Activated gamma-delta T cell (primary cell): ENCODE measurements around the gene CCR4.
"Not testable (repeated sequence)": the region's sequence is repeated elsewhere in the genome, so short reads cannot be mapped to it uniquely, and the experiment has no call there.

Experiments used
- DNase-seq: peaks from one replicate; lab custom pipeline; 2025; lab: John Stamatoyannopoulos, UW

The CCR4 gene

DNA sequence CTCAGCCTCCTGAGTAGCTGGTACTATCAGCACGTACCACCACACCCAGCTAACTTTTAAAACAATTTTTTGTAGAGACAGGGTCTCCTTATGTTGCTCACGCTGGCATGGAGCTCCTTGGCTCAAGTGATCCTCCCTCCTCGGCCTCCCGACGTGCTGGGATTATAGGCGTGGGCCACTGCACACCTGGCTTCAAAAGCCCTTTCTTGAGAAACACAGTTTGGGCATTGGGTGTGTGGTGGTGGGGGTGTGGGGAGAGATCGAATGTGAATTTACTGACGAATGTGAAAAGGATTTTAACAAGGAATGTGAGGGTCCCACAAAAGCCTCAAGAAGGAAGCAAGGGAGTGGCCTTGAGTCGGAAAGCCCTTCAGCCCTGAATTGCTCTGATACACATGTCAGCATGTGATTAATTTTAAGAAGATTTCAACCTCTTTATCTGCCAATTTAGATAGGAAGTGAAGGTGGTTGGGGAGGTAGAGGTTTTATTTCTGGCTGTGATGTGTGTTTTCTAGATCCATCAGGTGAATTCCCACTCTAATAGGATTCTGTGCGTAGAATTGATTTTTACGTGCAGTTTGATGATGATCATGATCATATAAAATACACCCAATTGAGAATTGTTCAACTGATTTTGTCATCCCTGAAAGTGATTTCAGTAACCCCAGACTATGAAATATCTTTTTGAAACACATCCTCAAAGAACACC lies 1.1 kb downstream of the CCR4 start:
- DNase-seq: no peak

DNA sequence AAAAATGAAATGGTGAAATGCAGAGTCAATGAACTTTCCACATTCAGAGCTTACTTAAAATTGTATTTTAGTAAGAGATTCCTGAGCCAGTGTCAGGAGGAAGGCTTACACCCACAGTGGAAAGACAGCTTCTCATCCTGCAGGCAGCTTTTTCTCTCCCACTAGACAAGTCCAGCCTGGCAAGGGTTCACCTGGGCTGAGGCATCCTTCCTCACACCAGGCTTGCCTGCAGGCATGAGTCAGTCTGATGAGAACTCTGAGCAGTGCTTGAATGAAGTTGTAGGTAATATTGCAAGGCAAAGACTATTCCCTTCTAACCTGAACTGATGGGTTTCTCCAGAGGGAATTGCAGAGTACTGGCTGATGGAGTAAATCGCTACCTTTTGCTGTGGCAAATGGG lies 3.1 kb downstream of the CCR4 start:
- DNase-seq: no peak

DNA sequence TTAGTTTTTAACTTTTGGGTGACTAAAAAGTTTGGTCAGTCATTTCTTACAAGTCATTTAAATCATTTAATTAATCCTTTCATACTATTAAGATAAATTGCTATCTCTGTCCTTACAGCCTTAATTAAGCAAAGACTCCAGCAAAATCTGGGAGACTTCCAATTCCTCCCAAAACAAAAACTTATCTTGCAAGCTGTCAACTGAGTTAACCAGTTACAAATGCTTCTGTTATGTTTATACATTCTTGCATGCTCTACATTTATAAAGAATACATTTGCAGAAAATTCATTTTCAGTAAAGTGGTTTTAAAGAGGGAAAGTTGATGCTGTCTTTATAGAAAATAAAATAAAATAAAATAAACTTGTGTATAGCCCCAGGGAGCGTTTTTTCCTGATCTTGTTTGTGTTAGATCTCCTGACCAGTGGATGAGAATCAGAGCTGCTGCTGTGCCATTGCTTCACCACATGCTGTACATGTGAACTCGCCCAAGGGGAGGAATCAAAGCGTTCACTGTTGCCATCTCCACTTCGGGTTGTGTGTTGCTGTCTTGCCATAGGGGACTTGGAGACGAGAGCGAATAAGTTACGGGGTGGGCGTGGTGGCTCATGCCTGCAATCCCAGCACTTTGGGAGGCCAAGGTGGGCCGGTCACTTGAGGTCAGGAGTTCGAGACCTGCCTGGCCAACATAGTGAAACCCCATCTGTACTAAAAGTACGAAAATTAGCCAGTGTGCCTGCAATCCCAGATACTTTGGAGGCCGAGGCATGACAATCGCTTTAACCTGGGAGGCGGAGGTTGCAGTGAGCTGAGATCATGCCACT lies 5.5 kb downstream of the CCR4 start:
- no peak for DNase-seq

DNA sequence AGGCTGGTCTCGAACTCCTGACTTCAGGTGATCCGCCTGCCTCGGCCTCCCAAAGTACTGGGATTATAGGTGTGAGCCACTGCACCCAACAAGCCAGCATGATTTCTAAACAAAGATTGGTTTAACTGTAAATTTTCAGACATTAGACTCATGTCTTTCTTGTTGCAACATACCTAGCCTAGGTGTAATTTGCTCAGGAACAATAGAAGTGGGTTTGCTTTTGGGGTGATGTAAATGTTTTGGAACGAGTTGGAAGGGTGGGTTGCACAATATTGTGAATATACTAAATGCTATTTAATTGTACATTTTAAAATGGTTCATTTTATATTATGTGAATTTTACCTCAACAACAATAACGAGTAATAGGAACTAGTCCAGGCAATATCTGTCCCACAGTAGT lies 7.1 kb downstream of the CCR4 start:
- no peak for DNase-seq

DNA sequence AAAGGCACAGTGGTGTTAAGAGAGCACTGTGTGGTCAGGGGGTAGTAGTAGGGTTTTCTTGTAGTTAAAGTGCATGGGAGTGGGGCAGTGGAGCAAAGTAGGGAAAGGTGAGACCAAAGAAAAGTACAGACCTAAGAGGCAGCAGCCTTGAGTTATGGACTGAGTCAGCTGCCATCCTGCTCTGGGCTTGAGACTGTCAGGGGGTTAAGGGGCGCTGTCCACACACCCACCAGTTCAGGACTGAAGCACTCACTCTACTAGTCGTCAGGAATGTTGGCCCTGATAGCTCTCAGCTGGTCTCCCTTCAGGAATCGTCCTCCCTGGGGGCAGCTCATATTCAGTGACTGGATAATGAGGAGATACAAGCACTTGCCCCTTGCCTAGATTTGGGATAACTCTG lies 7.9 kb downstream of the CCR4 start:
- no peak for DNase-seq

DNA sequence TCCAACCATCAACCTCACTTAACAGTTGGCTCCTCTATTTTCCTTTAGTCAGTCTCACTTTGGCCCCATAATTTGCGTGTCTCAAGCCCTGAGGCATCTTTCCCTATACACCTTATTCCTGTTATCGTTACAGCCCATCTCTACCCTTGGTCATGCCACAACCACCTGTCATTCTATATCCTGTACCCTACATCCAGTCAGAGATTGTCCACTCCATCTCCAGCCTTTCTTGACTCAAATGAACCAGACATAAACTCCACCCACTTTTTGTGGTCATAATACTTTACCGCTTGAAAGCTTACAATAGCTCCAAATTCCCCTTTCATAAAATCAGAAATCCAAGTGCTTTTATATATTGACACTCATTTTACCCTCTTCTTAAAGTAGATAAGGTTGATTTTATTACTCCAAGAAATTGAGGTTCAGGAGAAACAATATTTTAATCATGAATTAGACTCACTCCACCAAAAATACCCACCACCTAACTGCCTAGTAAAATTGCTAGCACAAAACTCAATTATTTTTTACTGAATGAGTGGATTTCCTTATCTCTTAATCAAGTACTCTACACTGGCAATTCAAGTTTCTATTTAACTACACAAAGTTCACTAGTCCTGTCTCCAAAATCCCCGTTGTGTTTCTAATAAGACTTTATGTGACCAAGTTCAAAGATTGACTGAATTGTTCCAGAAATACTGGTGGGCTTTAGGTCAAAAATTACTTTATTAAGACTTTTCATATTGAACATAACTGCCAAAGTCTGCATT lies 9.1 kb downstream of the CCR4 start:
- no peak for DNase-seq

DNA sequence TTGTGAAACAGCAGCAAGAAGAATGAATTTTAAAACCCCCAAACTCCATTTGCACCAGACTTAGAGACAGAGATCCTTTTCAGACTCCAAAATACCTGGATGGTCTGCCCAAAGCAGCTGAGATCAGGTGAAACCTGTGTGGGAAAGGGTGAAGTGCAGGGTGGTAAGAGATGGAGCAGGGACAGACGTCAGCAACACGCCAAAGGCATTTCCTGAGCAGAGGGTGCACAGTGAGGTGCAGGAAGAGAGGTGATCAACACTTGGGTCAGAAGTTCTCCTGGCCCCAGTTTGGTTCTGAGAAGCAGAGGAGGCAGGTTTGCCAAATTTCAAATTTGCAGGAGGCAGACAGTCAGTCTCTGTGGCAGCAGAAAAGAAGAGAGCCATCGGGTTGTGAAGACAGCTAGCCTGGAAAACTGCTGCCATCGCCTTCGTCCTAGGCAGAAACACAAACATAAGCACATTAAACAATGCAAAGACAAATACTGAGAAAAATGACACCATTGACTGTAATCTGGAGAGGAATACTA lies 9.8 kb downstream of the CCR4 start:
- DNase-seq: no peak

DNA sequence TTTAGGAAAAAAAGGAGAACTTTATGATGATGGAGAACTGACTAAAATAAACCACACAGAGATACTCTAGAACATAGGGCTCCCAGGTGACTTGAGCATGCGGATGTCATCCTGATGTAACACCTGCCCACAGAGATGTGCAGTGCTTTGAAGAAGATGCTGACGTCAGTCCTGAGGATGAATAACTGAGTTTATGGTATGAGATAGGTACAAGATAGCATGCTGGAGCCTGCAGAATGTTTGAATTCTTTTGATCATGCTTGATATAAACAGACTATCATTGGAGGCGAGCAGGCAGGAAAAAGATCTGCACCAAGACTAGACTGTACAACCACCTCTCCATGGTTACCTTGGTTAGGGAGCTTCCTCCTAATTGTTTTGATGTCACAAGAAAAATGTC lies 12.4 kb downstream of the CCR4 start:
- DNase-seq: no peak

DNA sequence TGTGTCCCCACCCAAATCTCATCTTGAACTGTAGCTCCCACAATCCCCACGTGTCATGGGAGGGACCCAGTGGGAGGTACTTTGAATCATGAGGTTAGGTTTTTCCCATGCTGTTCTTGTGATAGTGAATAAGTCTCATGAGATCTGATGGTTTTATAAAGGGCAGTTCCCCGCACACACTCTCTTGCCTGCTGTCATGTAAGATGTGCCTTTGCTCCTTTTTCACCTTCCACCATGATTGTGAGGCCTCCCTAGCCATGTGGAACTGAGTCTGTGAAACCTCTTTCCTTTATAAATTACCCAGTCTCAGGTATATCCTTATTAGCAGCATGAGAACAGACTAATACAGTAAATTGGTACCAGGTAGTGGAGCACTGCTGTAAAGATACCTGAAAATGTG lies 13.3 kb downstream of the CCR4 start:
- not testable (repeated sequence) for DNase-seq

DNA sequence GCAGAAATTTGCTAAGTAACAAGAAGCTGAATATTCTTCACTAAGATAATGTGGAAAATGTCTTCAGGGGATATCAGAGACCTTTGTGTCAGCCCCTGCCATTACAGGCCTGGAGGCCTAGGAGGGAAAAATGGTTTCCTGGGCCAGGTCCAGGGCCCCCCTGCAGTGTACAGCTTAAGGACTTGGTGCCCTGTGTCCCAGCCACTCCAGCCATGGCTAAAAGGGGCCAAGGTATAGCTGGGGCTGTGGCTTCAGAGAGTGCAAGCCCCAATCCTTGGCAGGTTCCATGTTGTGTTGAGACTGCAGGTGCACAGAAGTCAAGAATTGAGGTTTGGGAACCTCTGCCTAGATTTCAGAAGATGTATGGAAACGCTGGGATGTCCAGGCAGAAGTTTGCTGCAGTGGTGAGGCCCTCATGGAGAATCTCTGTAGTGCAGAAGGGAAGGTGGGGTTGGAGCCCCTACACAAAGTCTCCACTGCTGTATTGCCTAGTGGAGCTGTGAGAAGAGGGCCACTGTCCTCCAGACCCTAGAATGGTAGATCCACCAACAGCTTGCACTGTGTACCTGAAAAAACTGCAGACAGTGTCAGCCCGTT lies 14.3 kb downstream of the CCR4 start:
- not testable (repeated sequence) for DNase-seq

DNA sequence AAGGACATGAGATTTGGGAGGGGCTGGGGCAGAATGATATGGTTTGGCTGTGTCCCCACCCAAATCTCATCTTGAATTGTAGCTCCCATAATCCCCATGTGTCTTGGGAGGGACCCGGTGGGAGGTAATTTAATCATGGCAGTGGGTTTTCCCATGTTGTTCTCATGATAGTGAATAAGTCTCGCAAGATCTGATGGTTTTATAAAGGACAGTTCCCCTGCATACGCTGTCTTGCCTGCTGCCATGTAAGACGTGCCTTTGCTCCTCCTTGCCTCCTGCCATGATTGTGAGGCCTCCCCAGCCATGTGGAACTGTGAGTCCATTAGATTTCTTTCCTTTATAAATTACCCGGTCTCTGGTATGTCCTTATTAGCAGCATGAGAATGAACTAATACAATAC lies 15.2 kb downstream of the CCR4 start:
- not testable (repeated sequence) for DNase-seq

DNA sequence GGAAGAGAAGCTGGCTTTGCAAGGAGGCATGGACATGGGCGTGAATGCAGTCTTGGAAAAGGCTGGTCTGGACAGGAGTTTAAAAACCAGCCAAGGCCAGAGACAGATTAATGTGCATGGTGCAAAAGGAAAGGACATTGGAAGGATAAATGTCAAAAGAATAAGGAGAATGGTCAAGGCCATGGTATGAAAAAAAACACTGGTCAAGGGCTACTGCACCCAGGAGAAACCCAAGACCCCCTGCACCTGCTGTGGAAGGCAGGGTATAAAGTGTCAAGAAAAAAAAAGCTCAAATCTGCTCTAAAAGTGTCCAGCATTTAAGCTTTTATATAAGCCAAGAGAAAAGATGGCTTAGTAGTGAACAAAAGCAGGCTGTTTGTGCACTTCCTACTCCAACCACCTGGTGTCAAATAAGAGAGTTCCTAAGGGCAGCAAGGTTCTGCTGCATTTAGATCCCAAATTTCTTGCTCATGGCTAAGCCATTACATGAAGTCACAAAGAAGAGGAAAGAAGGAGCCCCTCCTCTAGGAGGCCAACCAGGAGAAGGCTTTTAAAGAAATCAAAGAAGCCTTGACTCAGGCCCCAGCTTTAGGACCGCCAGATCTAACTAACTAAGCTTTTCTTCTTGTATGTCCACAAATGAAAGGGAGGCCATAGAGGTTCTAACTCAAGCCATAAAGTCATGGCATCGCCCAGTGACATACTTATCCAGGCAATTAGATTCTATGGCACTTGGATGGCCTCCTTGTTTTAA lies 16.9 kb downstream of the CCR4 start:
- DNase-seq: no peak

DNA sequence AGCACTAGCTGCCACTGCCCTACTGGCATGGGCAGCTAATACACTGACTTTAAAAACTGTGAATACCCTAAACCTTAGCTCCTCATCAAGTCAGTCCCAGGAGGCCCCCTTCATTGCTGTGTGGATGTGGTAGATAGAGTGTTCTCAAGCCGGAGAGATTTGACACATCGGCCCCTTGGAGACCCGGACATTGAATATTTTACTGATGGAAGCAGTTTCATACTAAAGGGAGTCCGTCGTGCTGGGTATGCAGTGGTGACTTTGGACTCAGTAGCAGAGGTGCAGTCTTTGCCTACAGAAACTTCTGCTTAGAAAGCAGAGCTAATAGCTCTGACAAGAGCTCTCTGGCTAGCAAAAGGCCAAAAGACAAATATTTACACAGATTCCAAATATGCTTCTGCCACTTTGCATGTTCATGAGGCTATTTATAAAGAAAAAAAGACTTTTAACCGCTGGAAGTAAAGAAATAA lies 17.5 kb downstream of the CCR4 start:
- no peak for DNase-seq

DNA sequence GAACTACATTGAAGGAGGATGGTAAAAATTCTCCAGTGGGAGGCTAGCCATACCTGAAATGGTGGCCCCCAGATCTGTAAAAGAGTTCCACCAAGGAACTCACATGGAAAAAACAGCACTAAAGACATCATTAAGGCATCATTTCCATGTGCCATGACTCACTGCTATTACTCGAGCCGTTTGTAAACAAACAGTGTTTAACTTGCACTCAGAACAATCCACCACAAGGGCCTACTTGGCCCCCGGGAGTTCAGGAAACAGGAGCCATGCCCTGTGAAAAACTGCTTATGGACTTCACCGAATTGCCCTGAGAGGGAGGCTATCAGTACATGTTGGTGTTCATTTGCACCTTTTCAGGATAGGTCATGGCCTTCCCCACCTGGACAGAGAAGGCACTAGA lies 18.2 kb downstream of the CCR4 start:
- DNase-seq: no peak

DNA sequence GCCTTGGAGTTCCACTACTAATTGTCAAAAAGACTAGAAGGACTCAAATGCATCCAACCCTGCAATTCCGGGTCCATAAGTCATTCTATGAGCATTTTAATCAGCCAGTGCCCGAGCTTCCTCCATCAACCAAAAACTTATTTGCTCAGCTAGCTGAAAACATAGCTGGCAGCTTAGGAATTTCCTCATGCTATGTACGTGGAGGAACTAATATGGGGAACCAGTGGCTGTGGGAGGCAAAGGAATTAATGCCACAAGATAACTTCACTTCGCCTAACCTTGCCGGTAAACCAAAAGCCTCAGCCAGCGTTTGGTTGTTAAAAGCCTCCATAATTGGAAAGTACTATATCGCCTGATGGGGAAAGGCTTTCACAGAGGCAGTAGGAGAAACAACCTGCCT lies 19.8 kb downstream of the CCR4 start:
- DNase-seq: not testable (repeated sequence)

DNA sequence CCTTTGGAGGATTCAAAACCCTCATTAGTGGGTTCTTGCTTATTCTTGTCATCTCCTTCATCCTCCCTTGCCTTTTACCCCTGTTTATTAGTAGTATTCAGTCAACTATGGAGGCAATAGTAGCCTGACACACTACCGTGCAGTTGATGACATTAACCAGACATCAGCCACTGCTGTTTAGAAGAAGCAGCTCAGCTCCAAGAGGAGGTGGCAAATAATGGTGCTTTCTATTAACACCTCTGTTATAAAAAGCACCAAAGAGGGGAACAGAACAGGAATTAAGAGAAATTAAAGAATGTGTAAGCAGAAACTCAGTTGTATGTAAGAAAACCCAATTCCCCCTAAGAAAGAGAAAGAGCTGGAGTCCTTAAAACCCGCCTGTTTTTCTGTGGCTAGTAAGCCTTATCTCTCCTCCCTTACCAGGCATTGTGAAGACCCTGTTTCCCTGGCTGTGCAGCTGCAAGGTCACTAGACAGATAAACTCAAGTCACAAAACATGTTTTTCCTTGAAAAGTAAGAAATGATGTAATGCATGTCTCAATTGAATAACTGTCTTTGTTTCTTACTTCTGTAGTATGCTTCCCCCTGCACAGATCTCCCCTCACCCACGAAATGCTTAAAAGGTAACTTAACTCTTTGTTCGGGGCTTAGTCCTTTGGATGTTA lies 21.2 kb downstream of the CCR4 start:
- DNase-seq: no peak

DNA sequence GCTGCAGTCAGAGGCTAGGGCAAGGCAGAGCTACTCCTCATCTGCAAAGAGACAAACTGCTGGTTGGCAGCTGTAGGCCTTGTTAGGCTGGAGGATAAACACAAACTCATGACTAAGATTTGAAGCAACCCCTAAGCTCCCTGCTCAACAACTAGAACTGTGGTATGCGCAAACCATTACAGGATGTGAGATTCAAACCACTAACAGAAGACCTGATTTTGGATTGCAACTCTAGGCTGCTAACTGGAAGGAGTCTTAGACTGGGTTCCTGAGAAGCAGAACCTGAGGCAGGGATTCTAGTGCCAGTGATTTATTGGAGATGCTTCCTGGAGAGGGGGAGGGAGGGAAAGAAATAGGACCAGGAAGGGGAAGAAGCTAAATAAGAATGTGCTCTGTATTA lies 22.5 kb downstream of the CCR4 start:
- DNase-seq: no peak

DNA sequence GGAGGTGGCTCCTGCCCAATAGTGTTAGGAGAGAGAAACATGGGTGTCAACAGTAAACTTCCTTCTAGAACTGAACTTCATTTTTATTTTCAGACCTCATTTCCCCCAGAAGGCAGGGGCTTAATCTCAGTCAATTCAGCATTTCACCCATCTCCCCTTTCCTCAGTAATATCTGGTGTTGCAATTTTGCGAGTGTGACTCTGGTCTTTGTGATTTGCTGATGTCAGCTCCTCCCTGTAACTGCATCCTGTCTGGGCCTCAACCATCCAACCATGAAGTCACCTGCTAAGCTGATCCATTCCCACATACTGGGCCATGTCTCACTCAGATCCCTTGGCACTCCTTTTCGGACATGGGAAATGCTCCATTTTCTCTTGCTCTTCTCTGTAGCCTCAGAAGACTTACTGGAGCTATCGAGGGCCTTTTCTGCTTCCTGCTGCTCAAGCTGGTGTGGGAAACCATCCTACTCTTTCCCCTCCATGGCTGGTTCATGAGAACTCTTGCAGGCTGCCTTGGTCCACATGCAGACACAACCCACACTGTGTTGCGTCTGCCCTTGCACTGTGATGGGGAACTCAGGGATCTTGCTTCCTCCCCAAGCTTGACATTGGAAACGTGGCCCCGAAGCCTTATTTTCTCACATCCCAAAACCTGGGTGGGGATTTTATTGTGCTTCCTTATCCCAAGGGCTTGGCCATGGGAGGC lies 24.6 kb downstream of the CCR4 start:
- no peak for DNase-seq

DNA sequence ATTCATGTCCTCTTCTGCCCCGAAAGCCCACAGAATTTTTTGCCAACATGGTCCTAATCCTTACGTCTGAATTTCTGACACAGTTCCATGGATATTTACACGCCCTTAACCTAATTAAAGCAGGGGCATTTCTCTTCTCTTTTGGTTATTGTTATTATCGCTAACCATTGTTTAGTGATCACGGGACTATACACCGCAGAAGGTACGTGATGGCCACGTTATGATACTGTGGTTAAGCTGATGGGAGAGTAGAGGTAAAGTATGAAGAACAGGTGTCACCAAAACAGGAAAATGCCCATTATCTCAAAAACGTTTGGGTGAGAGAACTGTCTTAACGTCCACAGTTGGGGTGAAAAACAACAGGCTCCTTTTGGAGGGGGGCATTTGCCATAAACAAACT lies 26.4 kb downstream of the CCR4 start:
- no peak for DNase-seq

DNA sequence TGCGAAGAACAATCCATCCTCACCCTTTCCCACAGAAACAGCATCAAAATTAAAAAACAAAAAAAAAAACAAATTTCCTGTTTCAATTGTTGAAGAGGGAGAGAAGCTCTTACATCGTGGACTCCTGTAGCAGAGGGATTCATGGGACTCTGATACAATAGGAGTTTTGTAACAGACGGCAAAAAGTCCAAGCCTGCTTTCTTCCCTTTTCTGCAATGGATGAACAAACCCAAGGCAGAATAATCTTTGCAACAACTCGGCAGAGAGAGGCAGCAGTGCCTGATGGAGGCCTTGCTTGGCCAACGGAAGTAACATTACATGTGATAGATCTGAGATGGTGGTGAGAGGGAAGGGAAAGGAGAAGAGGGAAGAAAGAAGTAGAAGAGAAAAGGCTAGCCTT lies 26.9 kb downstream of the CCR4 start:
- DNase-seq: no peak
